Lung (tissue), 12 donors: ENCODE measurements around the gene C17orf107. TPM values are rescaled to one million over a fixed set of nuclear protein-coding genes. Genes with fewer than 3 reads are reported as not detected.
A peak's percentile ranks its signal among the peaks of the same experiment; 100 is the strongest.

Experiments
- ATAC-seq: fragments of 200-7000 bp; cut with Tn5 transposase; one replicate; pipeline ENCODE4 v1.9.1; 2020; ENCODE audit warnings: moderate number of reproducible peaks; ENCODE audit not compliant: insufficient read depth, low FRiP score
- DNase-seq, 3 donors: peaks; one replicate each; pipeline ENCODE4 v3.0.0-alpha.2; 2013 to 2017
- H3K27ac ChIP-seq, 2 donors: one replicate each; pipeline ENCODE4 v1.5.1; 2013; ENCODE audit warnings: mild to moderate bottlenecking in 2 of 2, moderate library complexity in 2 of 2, control low read depth in 1 of 2, inconsistent platforms in 1 of 2, low read depth in 1 of 2, low read length in 1 of 2
- H3K27me3 ChIP-seq, 3 donors: one replicate each; pipeline ENCODE4 v1.5.1; 2013; ENCODE audit warnings: low read length in 2 of 3; ENCODE audit not compliant: control insufficient read depth in 3 of 3, insufficient read depth in 3 of 3
- H3K36me3 ChIP-seq, 4 donors: one replicate each; pipeline ENCODE4 v1.5.1; 2013; ENCODE audit warnings: low read length in 4 of 4, mild to moderate bottlenecking in 1 of 4, moderate library complexity in 1 of 4; ENCODE audit not compliant: control insufficient read depth in 4 of 4, insufficient read depth in 4 of 4
- H3K4me1 ChIP-seq, 5 donors: one replicate each; pipeline ENCODE4 v1.5.1; 2013; ENCODE audit warnings: low read length in 5 of 5, mild to moderate bottlenecking in 2 of 5, moderate library complexity in 1 of 5; ENCODE audit not compliant: control insufficient read depth in 5 of 5, insufficient read depth in 5 of 5
- H3K4me3 ChIP-seq: one replicate; pipeline ENCODE4 v1.5.1; 2013; ENCODE audit warnings: mild to moderate bottlenecking, control low read depth, moderate library complexity
- H3K9ac ChIP-seq, 2 donors: one replicate each; pipeline ENCODE4 v1.5.1; 2013; ENCODE audit warnings: low read length in 2 of 2, control low read depth in 1 of 2; ENCODE audit not compliant: insufficient read depth in 1 of 2
- H3K9me3 ChIP-seq, 4 donors: one replicate each; pipeline ENCODE4 v1.5.1; 2013; ENCODE audit warnings: low read length in 3 of 4, mild to moderate bottlenecking in 1 of 4, moderate library complexity in 1 of 4; ENCODE audit not compliant: control insufficient read depth in 4 of 4, insufficient read depth in 3 of 4
- CTCF ChIP-seq: IDR thresholded peaks from 2 replicates; pipeline ENCODE4 v1.5.1; 2012; ENCODE audit warnings: mild to moderate bottlenecking; ENCODE audit errors: control extremely low read depth, extremely low read depth
- WGBS, 2 donors: extraction: QIAGEN DNeasy Blood & Tissue Kit; methylation state at CpG; one replicate each; pipeline ENCODE4 v1.1.7; 2013; 5-methylcytosine and 5-hydroxymethylcytosine counted together
- polyA plus RNA-seq, 2 donors: library from polyadenylated mRNA; stranded (reverse); fragments of 200-250 nt; gene quantifications; one replicate each; pipeline ENCODE4 v1.2.1, GENCODE V29; 2013
- total RNA-seq, 2 donors: library from RNA; depleted of rRNA in 1 of 2; stranded (reverse); fragments of >200 nt in 1 of 2; gene quantifications; one replicate each; pipeline ENCODE4 v1.2.1, GENCODE V29; 2014 to 2021
- donor health status: control.
- donor health status: control.
- donor health status: Bipolar disorder and iron deficiency.
- donor health status: healthy.
- donor health status: DM: yes; HTN: yes; CAD: no.

C17orf107 gene
- total and polyA plus RNA-seq, 4 donors = 1.3 to 4.5 (median 2.8) TPM

DNA sequence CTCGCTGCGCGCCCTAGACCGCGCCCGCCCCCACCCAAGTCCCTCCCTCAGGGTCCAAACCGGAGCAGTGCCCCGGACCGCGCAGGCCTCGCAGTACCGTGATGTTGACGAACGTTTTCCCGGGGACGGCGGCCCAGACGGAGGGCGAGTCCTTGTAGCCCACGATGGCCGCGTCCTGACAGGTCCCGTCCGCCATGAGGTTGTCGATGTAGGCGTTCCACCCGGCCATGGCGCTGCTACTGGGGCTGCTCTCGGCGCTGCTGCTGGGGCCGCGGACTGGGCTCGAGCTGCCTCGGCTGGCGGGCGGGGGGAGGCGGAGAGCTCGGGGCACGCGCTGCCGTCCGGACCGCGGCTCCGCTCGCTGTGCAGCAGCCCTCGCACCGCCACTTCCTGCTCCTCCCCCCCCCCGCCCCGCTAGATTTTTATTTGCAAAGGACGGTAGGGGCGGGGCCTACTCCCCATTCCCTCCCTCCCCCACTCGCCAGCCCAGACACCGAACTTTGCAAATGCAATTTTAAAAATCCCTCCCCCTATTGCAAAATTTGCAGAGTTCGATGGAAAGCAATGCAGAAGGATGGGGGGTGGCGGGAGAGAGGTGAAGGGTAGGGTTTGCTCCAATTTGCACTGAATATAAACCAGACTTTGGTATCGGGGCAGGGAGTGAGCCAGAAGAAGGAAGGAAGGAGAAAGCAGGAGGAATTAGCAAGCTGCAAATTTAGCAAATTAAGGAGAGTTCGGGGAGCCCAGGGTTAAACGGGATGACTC lies 49.0 kb downstream of the C17orf107 start, which contains the start of gene PFN1:
Gene PFN1, minus strand, starts transcription at position 365 of the 765 bp plus-strand sequence. Its CDS starts 136 bp downstream, at position 229.
- Histone ChIP-seq H3K27ac (peak within 1 kb of the TSS; percentile 91 to 99), H3K4me3 (peak within 1 kb of the TSS; percentile 100), H3K4me1 (peaks cover 2 to 27% (median 18%) of the 10 kb centered on the region in 5 donors), H3K9ac (peak within 1 kb of the TSS; percentile 37 to 65), H3K36me3 (peaks cover 7 to 21% (median 18%) of the 10 kb centered on the region in 4 donors), H3K27me3 (no peaks in the 10 kb centered on the region), H3K9me3 (no peaks in the 10 kb centered on the region)
- TF ChIP-seq CTCF = no peak
- ATAC-seq = peak; percentile 71
- 0 to 1% methylated on average over 53 to 59 of the region's 59 CpGs for WGBS, 2 donors
- DNase-seq = peak; percentile 94 to 98 (median 97)

GRCh38 chr17:4948931-4949320 lies 49.6 kb downstream of the C17orf107 start:
- Histone ChIP-seq H3K4me1 (peaks cover 2 to 30% (median 18%) of the 10 kb centered on the region in 5 donors), H3K36me3 (peaks cover 7 to 20% (median 16%) of the 10 kb centered on the region in 4 donors), H3K27ac (peak overlapping the region; percentile 91 to 97), H3K9me3 (no peaks in the 10 kb centered on the region), H3K4me3 (peak overlapping the region; percentile 53), H3K27me3 (no peaks in the 10 kb centered on the region), H3K9ac (peak overlapping the region in 1 of 2 donors; percentile 65)
- peak; percentile 90 to 97 (median 94) for DNase-seq
- 1% methylated on average over 29 to 40 of the region's 40 CpGs for WGBS, 2 donors
- ATAC-seq = peak; percentile 55
- TF ChIP-seq CTCF = no peak

- Histone ChIP-seq H3K4me3 (peak overlapping the region; percentile 53), H3K36me3 (peaks cover 7 to 18% (median 14%) of the 10 kb centered on the region in 4 donors), H3K9me3 (no peaks in the 10 kb centered on the region), H3K9ac (peak overlapping the region in 1 of 2 donors; percentile 65), H3K27me3 (no peaks in the 10 kb centered on the region), H3K4me1 (peaks cover 2 to 30% (median 18%) of the 10 kb centered on the region in 5 donors), H3K27ac (peak overlapping the region; percentile 91 to 97)
- TF ChIP-seq CTCF = no peak
- ATAC-seq (peak; percentile 16), DNase-seq (peak; percentile 35 to 73 (median 62))
- 0 to 1% methylated on average over 53 to 75 of the region's 75 CpGs for WGBS, 2 donors
These were observed 50.2 kb downstream of the C17orf107 start for GRCh38 chr17:4949321-4950074.
